Measurements from ENCODE around the gene PTPA.

GRCh38 chr9:129184596-129185122 lies 73.4 kb downstream of the PTPA start:
- TF ChIP-seq TEAD1 (CRISPR knock-in tag; IDR thresholded peaks at IDR 0.05) = no peak
- no peak for TF ChIP-seq RCOR1 (IDR thresholded peaks at IDR 0.05; ENCODE audit: borderline replicate concordance in 1 of 2, low read depth in 2 of 2, low read length in 2 of 2)
- no peak for TF ChIP-seq ARID3A (IDR thresholded peaks at IDR 0.05; ENCODE audit: borderline replicate concordance, low read depth, low read length)
- no peak for TF ChIP-seq CHD1 (IDR thresholded peaks at IDR 0.05; ENCODE audit: low read length)
- no peak for TF ChIP-seq ELF2 (CRISPR knock-in tag; IDR thresholded peaks at IDR 0.05)
- TF ChIP-seq HEY1 (CRISPR knock-in tag; IDR thresholded peaks at IDR 0.05; ENCODE audit: borderline replicate concordance) = no peak
- TF ChIP-seq PTTG1 (tag; IDR thresholded peaks at IDR 0.05; ENCODE audit: low read depth) = no peak
- TF ChIP-seq POLR2G (IDR thresholded peaks at IDR 0.05; ENCODE audit: low read depth, low read length) = no peak
